ENCODE data around the gene MYL12A.
"Not testable (repeated sequence)": the region's sequence is repeated elsewhere in the genome, so short reads cannot be mapped to it uniquely, and the experiment has no call there.

The MYL12A gene

DNA sequence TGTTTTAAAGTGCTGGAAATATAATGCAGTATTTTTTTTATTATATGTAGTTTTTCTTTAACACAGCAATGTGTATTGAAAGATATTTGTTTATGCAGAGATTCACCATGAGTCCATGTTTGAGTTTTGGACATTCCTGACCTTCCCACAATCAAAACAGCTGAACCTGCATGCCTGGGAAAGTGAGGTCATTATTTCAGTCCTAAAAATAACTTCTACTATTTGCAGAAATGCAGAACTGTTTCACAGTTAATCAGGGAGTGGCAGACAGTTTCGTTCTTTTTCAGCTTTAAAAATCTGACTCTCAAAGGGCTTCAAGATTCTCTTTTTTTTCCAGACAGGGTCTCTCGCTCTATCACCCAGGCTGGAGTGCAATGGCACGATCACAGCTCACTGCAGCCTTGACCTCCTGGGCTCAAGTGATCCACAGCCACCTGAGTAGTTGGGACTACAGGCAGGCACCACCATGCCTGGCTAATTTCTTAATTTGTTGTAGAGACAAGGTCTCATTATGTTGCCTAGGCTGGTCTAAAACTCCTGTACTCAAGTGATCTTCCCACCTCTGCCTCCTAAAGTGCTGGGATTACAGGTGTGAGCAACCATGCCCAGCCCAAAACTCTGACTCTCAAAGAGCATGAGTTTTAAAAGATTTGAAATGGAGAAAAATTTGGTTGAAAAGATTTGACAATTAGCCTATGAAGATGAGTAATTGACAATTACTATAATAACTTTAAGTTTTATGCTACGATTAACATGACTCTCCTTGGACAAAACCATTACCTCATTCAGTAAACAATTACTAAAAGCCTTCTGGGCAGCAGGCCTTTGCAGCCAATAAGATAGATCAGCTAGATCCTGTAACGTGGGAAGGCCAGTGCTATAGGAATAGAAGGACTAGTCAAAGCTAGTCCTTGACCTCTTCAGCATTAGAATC, 9.4 kb downstream of the MYL12A start:
- DNase-seq, result no peak

DNA sequence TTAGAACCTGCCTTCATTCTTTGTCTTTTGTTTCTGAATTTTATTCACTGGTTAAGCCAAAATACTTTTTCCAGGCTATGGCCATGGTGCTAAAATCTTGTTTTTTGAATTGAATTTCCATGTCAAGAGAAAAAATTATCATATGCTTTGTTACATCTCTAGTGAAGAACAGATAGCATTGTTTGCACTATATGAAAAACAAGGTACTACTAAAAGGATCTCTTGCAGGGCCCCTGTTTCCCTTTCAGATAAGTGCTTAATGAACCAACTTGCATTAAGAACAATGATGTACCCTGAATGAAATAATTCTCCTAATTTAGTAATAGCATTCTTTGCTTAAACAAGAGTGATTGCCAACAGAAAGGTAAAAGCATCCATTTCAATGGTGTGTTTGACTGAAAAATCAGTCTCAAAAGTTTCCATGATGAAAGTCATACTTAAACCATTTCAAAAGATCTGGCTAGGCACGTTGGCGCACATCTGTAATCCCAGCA, 10.1 kb downstream of the MYL12A start:
- no peak for DNase-seq

DNA sequence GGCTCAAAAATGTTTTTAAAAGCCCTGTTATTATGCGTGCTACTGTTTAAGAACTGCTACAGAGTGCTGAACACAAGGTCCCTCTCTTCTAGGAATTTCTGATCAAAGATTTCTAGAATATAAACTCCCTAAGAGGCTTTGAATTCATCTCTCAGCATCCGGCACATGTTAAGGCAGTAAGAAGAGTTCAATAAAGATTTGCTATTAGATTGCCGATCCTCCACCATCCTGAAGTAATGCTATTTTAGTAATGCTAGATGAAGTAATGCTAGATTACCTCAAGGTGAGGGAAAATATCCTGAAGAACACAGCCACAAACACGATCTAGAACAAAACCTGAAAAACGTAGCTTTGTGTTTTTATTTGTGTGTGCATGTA, 13.4 kb downstream of the MYL12A start:
- no peak for DNase-seq

DNA sequence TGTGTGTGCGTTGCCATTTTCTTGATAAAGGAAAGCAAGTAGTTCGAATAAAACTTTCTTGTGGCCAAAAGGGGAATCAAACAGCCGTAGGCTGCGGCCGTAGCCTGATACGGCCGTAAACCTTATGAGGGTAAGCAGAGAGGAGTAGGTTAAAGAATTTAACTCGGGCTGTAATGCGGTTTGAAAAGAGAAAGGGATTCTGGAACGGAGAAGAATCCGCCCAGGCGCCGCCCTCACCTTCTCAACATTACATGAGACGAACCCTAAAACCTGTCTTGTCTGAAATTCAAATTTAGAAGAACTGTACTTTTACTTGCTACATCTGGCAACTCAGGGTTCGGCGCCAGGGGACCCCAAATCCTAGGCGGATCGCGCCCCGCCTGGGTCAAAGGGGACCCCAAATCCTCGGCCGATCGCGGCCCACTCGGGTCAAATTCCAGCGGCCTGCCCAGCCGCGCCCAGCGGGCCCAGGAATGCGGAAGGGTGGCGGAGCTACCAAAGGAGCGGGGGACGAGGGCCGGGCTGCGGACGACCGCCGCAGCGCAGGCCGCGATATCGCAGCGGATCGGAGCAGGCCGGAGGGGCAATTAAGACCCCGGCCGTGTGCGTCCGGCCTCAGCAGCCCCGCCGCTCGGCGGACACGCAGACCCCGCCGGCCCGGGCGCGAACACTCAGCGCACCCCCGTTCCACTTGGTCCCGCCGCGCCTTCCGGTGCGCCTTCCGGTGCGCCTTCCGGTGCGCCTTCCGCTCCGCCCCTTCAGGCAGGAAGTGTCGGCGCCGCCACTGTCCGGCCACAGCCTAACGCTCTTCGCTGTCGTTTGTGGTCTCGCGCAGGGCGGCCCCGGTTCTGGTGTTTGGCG, 14.0 kb downstream of the MYL12A start, which contains the start of gene MYL12B:
Gene MYL12B (plus strand): TSS at position 761 of the 861 bp plus-strand sequence. CDS start 10,766 bp downstream, outside the sequence.
- peak; percentile 82 for DNase-seq

DNA sequence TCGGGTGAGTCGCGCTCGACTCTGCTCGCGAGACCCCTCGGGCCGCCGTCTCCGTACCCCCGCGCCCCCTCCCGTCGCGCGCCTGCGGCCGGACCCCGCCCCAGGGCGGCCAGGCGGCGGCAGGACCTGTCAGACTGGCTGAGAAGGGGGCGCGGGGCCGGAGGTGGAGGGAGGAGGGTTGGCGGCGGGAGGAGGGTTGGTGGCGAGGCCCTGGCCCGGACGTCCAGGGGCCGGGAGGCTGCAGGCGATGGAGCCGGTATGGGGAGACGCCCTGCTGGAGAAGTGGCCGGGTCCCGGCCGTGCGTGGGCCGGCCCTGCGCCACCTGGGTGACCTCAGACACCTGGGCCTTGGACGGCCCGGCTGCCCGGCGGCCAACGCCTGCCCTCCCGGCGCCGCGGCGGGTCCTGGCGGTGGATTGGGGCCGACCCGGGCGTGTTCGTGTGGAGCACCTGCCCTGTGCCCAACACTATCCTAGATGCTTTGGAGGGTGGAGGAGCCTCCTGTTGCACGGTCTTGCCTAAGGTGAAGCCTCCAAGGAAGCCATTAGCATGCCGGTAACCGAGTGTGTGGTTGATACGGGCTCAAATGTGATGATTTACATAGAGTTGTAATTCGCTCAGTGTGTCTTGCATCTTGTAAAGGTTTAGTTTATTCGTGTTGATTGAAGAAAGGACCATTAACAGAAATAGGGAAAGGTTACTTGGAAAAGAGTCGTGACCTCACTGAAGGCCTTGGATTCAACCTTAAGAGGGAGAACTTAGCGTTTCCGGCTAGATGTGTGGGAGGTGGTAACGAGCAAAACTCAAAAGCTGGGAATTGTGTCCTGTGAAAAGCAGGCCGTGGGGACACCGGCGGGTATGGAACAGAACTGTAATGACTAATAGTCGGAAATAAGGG, 14.9 kb downstream of the MYL12A start:
- DNase-seq, result peak; percentile 31

DNA sequence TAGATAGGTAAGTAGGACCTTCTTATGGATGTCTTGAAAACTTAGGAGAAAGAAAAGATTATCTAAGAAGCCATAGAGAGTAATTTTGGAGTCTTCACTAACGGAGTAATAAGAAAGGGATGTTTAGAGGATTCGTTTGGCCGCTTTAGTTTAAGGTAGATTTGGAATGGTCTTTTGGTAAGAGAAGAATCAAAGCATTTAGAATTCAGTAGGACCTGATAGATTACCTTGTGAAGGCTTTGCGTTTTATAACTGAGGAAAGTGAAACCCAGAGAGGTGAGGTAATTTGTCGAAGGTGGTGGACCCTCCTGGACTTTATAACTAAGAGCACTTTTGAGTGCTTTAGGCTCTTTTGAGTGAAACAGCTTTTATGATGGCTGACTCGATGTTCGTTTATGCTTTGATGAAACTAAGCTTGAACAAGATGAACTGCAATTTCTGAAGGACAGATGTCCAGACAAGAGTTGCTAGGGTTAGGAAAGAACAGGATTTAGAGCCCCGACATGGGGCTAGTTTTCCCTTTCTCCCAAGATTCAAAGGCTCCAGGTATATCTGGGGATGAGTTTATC, 15.6 kb downstream of the MYL12A start:
- DNase-seq, result no peak

DNA sequence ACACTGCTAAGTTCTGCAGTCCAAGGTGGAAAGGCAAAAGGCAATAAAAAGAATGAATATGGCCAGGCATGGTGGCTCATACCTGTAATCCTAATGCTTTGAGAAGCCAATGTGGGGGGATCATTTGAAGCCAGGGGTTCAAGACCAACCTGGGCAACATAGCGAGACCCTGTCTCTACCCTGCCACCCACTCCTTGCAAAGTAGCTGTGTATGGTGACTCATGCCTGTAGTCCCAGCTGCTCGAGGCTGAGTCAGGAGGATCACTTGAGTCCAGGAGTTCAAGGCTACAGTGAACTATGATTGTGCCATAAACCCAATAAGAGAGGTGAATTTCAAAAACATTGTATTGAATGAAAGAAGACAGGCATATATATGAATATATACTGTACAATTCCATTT, 16.8 kb downstream of the MYL12A start:
- peak; percentile 26 for DNase-seq

DNA sequence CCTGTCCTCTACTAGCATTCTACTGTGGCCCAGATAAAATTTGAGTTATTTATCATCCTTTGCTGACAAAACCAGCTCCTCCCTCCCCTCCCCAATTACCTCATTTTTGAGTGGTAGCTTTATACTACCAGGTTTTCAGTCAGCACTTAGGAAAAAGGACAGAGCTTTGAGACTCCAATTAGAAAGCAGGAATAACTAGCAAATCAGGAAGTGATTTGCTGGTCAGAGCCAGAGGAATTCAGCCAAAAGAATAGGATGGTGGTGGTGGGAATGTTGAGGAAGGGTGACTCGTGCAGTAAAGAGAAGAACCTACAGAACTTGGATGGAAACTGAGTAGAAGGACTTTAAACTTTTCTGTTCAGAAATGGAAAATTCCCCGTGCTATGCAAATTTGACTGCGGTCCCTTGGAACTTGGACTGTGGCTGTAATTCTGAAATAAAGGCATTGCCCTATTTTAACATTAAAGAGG, 18.0 kb downstream of the MYL12A start:
- DNase-seq, result peak; percentile 11

DNA sequence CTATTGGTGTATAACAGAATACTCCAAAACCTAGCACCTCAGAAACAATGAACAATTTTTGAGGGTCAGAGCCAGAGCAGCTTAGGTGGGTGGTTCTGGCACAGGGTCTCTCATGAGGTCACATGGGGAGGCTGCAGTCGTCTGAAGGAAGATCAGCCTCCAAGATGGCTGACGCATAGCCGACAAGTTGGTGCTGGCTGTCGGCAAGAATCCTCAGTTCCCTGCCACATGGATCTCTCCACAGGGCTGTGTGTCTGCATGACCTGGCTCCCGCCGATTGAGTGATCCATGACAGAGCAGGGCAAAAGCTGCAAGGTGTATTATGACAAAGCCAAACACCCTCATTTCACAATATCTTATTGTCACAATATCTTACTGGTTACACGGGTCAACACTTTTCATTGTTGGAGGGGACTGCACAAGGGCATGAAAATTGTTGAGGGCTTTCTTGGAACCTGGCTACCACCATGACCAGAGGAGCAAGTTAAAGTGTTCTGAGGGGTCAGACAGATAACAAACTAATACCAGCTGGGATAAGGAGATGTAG, 18.5 kb downstream of the MYL12A start:
- DNase-seq, result no peak

DNA sequence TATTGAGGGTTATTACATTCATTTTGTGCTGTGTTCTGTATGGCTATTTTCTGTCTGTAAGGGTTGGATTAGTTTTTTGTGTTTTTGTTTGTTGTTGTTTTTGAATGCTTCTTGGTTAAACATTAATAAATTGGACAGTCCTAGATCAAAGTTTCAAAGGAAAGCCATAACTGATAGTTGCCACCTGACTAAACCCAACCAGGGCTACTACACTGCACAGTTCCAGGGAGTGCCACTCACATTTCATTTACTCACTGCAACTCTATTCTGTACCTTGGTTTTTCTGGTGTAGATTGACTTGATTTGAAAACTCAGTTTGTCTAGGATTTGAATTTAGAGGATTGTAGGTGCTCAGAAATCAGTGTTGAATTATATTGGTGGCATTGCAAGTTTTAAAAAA, 20.7 kb downstream of the MYL12A start:
- no peak for DNase-seq

DNA sequence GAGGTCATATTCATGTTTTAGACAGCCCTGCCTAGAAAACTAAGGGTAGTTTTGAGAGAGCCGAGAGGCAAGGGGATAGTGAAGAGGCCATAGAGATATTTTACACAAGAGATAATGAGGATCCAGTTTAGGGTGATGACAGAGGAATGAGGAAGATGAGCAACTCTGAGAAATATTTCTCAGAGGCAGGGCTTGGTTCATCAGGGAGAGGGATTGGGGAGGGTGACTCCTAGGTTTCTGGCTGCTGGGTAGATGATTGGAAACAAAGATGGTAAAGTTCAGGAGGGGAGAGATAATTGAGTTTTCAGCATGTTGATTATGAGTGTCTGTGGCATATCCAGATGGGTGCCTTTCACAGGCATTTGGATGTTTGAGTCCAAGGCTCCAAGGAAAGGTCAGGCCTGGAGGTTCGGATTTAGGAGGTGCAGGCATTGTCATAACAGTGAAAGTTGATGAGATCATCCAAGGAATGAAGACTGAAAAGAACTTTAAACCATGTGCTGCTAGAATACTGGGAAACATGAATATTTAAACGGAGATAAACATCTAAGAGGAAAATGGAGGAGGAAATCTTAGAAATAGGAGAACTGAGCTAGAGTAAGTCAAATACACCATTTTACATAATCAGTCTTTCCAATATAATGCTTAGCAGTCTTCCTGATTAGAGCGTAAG, 21.8 kb downstream of the MYL12A start:
- no peak for DNase-seq

DNA sequence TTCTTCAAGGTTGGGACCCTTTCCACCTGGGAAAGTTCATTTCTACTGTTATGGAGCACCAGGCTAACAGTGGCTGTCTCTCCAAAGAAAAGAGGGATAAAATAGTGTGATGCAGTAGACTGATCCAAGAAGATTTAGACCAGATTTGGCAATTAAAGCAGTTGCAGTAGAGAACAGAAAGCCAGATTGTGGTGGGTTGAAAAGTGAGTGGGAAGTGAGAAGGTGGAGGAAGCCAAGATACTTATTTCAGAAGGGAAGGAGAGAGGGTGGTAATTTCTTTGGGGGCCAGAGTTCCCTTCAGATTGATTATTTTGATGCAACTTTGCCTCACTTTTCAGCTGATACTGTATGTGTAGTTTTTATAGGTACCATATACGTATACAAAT, 22.3 kb downstream of the MYL12A start:
- no peak for DNase-seq

DNA sequence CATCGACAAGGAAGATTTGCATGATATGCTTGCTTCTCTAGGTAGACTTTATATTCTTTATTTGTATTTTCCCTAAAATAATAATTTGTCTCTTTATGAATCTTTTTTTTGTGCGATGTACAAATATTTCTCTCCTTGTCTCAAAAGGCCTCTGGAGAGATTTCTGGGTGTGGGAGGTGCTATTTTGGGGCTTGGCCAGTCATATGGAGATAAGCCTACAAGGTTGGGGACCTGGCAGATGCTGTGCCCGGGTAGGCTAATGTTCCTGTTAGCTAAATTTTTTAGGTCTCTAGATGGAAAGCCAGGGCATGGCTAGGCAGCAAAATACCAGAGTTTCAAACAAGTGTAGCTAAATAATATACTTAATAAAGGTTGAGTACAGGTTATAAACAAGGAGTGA, 25.4 kb downstream of the MYL12A start:
- no peak for DNase-seq

DNA sequence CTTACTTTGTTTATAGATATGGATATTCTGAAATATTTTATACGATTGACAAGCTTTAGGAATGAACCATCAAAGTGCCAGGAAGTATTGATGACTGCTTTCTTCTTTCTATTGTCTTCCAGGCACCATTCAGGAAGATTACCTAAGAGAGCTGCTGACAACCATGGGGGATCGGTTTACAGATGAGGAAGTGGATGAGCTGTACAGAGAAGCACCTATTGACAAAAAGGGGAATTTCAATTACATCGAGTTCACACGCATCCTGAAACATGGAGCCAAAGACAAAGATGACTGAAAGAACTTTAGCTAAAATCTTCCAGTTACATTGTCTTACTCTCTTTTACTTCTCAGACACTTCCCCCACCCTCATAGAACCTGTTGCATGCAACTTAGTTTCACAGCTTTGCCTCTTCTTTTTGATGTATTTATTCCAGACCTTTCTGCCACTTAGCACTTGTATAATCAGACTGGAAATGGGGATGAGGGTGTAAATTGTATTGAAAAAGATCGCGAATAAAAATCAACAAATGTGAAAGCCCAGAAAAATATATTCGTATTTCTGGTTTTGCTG, 30.1 kb downstream of the MYL12A start:
- DNase-seq, result not testable (repeated sequence)

DNA sequence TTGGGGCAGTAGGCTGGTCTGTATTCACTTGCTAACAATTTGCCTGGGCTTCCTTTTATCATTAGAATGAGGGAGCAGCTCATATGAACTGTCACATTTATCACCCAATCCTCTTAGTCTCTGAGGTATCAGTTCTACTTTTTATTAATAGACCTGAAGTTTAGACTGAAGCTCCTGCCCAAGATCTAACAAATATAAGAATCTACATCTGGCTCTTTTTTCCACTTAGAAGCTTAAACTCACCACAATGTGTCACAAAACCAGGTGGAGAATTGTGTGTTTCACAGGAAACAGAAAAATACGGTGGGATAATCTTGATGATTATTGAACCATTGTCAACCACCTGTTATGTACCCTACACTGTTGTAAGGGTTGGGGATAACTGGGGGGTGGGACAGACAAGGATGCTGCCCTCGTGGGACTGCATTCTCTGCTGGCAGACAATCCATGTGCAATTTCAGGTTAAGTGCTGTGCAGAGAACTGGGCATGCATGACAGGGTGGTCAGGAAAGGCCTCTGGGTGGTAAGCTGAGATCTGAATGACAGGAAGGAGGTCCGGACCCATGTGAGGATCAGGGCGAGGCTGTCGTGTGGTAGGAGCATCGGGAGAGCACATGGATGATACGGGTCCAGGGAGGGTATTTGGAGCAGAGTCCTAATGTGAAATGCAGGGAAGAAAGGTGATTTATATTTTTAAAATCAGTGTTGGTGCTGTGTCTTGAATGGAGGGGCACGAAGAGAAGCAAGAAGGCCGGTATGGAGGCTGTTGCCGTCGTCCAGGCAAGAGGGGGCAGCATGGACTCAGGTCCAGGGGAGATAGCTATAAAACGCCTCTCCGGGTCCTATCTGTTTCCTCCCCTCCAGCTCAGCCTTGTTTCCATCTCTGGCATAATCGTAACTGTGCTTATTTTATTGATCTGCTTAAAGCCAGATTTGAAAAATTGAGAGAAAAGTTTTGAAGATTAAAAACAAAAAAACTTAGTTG, 31.9 kb downstream of the MYL12A start:
- no peak for DNase-seq

DNA sequence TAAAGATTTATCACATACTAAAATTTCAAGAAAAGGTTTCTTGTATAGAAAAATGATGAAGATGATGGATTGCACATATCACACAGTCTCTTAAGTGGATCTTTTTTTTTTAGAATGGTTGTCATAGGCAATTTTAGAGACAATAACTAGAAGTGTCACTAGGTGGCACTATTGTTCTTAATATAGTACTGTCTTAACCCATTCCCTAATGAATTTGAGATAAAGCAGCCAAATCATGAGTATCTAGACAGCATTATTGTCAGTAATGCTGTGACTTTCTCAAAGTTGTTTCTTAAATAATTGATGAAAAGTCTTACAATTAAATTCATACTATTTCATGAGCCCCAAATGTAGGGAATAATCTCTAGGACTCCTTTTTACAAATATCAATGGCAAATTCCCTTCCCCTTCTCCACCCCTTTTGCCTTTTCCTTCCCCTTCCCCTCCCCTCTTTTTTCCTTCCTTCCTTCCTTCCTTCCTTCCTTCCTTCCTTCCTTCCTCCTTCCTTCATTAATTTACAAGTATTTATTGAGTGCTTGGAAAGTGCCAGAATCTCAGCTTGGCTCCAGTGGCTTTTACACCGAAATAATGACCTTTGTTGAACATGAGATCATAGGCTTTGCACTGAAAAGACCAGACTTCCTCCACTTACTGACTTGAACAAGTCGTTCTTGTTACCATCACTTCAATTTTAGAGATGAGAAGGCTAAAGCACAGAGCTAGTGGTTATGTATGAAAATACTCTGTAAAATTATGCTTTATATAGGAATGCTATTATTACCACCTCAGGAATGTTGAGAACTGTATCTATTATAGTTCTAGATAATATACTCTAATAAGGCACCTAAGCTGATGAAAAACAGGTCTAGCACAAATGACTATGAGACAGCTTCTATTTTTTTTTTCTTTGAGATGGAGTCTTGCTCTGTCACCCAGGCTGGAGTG, 34.1 kb downstream of the MYL12A start:
- DNase-seq, result peak; percentile 91

DNA sequence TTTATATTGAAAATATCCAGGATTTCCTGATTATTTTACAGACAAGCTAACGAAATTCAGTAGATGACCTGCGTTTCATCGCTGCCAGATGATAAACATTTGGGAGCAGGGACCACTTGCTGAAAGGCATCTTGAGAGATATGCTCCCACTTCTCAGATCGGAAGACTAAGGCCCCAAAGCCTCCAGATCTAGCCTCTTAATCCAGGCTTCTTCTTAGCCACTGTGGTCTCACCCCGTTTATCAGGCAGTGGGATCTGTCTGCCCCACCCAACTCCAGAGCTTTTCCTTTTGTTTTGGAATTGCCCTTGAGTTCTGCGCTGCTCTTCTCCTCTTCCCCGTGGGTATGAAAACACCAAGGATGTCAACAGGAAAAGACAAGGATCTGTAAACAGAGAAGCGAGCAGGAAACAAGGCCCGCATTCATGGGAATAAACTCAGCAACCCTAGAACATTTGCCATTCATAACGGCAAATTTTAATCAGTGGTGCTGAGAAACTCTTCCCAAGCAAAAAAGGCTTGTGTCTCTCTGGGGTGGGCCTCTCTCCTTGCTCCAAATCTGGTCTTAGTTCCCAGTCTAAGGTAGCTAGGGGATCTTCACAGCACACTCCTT, 35.8 kb downstream of the MYL12A start:
- no peak for DNase-seq

DNA sequence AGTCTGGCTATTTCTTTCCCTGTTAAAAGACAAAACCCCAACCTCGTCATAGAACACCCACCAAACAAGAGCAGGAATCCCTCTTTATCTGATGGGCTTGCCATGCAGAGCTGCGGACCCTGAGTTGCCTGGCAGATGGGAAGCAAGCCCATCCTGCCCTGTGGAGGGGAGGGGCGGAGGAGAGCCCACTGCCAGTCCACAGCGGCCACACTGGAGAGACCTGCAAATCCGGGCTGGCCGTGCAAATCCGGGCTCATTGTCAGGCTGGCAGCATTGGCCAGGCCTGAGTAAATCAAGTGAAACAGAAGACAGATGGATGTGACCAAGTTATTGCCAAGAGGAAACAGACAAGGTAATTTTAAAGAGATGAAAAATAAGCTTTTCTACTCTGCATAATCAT, 36.3 kb downstream of the MYL12A start:
- no peak for DNase-seq

Measured in hematopoietic multipotent progenitor cell treated with erythropoietin and hydrocortisone succinate and interleukin-3 and kit ligand, for 8 days (in vitro differentiated cells).